GM12873 (cell line): ENCODE results near the gene KLHL30.

Experiments
- TF ChIP-seq, protein P1 (sequence below): IDR thresholded peaks from 2 replicates; pipeline ENCODE4 v1.5.1; 2012; ENCODE audit warnings: low read depth, mild to moderate bottlenecking, moderate library complexity, low read length, control low read depth; ENCODE audit not compliant: insufficient read depth; ENCODE audit errors: missing control alignments

KLHL30 gene

DNA sequence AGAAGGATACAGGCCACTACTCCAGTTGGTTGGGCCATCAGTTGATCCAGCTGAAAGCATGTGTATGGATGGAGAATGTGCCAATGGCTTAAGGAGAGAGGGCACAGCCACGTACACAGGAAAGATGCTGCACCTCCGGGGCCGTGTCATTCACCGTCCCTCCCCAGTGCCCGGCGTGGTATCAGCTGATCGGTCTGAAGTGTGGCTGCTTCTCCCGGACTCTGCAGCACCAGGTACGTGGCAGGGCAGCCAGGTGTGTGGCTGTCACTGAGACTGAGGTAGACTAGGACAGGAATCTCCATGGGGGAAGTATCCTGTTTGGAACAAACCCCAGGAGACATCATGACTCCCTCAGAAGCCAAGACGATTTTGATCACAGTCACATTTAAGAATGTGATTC, 16.1 kb downstream of the KLHL30 start:
- TF ChIP-seq, protein P1, sequence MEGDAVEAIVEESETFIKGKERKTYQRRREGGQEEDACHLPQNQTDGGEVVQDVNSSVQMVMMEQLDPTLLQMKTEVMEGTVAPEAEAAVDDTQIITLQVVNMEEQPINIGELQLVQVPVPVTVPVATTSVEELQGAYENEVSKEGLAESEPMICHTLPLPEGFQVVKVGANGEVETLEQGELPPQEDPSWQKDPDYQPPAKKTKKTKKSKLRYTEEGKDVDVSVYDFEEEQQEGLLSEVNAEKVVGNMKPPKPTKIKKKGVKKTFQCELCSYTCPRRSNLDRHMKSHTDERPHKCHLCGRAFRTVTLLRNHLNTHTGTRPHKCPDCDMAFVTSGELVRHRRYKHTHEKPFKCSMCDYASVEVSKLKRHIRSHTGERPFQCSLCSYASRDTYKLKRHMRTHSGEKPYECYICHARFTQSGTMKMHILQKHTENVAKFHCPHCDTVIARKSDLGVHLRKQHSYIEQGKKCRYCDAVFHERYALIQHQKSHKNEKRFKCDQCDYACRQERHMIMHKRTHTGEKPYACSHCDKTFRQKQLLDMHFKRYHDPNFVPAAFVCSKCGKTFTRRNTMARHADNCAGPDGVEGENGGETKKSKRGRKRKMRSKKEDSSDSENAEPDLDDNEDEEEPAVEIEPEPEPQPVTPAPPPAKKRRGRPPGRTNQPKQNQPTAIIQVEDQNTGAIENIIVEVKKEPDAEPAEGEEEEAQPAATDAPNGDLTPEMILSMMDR, result no peak

DNA sequence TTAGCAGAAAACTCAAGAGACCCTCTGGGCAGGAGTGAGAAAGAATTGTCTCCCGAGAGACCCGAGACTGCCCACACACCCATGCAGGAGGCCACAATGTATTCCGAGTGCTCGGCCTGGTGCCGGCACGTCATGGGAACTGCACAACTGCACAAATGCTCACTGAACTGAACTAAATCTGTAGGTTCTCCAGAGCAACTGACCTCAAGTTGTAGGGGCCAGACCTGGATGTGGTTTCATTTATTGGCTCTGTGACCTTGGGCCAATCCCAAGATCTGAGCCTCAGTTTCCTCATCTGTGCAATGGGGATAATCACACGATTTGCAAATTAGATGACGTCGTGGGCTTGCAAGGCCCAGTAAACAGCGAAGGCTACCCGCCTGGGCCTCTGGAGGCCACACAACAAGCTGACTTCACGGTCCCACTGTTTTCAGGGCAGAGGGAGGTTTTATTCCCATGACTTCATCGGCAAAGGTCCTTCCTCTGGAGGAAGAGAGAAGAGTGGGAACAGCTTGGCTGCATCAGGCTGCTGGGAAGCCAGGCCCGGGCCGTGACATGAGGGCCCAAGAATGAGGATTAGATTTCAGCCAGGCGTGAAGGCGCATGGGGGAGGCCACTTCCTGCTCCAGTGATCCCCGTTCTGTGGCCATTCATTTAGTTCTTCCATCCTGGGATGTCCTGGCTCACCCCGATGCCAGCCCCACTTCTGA, 16.7 kb downstream of the KLHL30 start:
- TF ChIP-seq, protein P1, result no peak

DNA sequence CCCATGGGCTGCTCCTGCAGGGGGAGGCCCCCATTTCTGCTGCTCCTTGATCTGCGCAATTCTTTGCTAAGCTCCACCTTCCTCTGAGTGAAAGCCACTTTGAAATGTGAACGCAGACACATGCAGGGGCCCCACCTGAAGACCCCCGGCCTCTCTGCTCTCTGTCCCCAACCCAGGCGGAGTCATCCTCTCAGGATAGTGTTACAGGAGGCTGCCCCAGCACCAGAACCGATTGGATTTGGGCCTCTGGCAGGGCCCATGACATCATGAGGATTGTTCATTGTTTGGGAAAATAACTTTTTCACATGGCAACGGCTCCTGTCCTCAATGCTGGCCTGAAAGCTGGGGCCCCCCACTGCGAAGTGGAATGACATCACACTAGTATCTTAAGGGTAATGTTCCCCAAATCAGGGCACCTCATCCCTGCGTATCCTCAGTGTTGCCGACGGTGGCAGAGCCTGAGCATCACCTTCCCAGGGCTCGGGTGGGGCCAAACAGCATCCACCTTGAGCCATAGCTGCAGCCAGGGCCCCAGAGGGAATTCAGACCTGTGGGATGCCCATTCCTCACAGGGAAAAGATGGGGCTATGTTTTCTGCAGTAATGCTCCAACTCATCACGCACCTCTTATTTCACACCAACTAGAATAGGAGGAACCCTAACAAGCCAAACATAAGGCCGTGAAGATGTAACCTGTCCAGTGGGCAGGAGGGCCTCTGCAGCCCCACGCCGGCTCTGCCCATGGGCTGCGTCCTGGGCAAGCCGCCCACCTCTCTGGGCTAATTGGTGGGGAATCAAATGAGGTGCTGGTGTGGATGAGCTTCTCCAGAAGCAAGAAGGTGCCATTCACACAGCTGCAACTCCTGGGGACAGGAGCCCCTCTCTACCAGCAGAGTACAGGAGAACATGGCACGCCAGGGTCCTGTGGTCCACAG, 17.6 kb downstream of the KLHL30 start:
- TF ChIP-seq, protein P1, result no peak

DNA sequence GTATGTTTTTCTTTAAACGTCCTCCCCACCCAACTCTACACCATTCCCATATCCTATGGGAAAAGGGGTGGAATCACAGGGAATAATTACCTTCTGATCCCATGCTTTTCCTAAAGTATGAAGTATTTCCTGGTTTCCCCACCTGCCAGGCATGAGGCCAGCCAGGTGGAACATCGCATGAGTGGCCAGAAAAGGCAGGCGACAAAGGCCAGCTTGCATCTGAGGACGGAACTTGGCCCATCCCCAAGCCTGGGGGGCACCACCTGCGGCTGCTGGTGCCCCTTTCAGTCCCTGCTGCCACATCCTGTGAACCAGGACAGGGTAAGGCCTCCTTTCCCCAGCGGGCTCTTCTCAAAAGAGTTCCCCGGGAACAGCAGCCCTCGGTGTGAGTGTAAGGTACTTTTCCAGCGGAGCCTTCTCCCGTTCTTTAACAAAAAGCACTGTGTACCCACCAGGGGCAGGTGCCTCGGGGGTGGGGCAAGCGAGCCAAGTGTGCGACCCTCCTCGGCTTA, 19.1 kb downstream of the KLHL30 start:
- TF ChIP-seq, protein P1, result no peak

DNA sequence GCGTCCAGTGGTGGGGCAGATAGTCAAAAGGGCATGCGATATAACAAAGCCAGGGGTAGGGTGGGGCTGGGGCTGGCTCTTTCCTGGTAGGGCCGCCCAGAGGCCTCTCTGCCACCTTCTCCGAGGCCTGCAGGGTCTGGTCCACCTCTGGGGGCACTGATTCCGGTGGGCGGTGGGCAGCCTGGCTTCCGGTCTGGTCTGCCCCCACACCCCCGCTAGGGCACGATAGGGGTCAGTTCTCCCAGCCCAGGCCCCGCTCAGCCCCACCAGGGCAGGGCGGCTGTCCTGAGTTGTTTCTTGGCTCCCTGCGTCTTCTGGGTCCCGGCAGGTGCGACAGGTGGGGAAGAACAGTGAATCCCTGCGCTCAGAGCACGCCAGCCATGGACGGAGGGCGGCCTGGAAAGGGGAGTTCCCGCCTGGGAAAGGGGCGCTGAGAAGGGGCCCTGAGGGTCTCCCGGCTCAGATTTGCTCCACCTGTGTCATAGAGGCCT, 19.6 kb downstream of the KLHL30 start:
- TF ChIP-seq, protein P1, result no peak

DNA sequence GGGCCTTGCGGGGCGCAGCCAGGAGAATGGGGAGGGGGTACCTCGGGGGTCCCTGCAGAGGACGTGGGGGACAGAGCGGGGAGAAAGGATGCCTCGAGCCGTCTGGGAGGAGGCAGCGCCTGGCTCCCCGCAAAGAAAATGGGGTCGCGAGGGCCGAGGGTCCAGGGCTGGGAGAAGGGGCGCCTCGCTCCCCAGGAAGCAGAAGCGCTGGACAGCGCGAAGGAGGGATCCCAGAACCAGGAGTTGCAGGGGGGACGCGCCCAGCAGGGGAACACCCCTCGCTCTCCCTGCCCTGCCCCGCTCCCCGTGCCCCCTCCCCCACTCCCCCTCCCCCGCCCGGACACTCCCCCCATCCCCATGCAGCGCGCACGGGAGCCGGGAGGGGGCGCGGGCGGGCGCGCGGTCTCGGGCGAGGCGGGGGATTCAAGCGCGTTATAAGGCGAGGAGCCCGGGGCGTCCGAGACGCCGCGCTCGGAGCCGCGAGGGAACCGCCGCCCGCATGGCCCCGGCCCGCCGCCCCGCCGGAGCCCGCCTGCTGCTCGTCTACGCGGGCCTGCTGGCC, 20.1 kb downstream of the KLHL30 start, which contains the start of gene ERFE:
Gene ERFE (plus strand): TSS at position 462 of the 562 bp plus-strand sequence. CDS start 38 bp downstream, at position 500.
- TF ChIP-seq, protein P1, result peak; percentile 30

DNA sequence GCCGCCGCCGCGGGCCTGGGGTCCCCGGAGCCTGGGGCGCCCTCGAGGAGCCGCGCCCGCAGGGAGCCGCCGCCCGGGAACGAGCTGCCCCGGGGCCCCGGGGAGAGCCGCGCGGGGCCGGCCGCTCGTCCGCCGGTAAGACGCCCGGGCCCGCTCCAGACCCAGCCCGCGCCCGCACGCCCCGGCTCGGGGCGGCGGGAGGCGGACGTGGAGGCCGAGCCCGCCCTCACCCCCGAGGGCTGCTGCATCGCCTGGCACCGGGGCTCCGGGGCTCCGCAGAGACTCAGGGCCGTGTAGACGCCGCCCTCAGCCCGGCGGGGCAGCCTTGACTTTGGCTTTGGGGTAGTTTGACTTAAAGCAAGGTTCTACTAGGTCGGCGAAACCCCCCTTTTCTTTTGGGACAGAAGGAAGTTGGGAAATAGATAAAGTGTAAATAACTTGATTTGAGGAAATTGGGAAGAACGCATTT, 20.6 kb downstream of the KLHL30 start:
- TF ChIP-seq, protein P1, result no peak
